Tibial nerve (tissue), 4 donors: ENCODE measurements around the gene XPC.

Experiments used
- CTCF ChIP-seq, 5 experiments: fragments of 200-600 bp in 3 of 5; fragments of 450-650 bp in 2 of 5; sonication (generic) in 3 of 5; IDR thresholded peaks; one replicate each; pipeline ENCODE4 v1.5.1; 2016 to 2019; ENCODE audit warnings: antibody characterized with exemption in 5 of 5, mild to moderate bottlenecking in 3 of 5, moderate library complexity in 2 of 5
- EP300 ChIP-seq, 2 donors: sonication (generic); formaldehyde crosslinking; IDR thresholded peaks; one replicate each; pipeline ENCODE4 v1.6.1; 2017; ENCODE audit warnings: antibody characterized with exemption in 2 of 2, mild to moderate bottlenecking in 1 of 2
- POLR2A ChIP-seq, 2 donors: fragments of 450-650 bp; IDR thresholded peaks; one replicate each; pipeline ENCODE4 v1.6.1; 2017; ENCODE audit warnings: antibody characterized with exemption in 2 of 2, mild to moderate bottlenecking in 2 of 2, moderate library complexity in 2 of 2

GRCh38 chr3:14210843-14211594 lies 32.6 kb upstream of the XPC start:
- no peak for TF ChIP-seq CTCF (IDR thresholded peaks at IDR 0.05)
- no peak for TF ChIP-seq POLR2A (IDR thresholded peaks at IDR 0.05)
- no peak for TF ChIP-seq EP300 (IDR thresholded peaks at IDR 0.05)
